ENCODE data around the gene CDK2AP2.
"Not testable (repeated sequence)": the region's sequence is repeated elsewhere in the genome, so short reads cannot be mapped to it uniquely, and the experiment has no call there.

Gene CDK2AP2

DNA sequence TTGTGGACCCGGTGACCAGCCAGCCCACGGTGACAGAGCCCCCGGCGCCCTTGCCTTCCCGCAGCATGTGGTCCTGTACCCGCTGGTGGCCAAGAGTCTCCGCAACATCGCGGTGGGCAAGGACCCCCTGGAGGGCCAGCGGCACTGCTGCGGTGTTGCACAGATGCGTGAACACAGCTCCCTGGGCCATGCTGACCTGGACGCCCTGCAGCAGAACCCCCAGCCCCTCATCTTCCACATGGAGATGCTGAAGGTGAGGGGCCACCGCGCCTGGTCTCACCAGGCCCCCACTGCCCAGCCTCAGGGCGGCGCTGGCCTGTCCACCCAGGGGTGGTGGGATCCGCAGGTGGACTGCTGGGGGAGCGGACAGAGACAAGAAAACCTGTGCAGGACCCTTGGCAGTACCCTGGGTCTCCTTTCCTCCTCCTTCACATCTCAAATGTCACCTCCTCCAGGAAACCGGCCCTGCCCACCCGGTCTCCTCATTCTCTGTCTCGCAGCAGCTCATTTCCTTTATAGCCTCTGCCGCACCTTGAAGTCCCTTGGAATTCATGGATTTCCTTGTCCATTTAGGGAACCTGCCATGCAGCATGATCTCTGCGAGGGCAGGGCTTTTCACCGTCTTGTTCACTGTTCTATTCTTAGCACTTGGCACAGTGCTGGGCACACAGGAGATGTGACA lies 18.6 kb downstream of the CDK2AP2 start:
- DNase-seq = no peak

DNA sequence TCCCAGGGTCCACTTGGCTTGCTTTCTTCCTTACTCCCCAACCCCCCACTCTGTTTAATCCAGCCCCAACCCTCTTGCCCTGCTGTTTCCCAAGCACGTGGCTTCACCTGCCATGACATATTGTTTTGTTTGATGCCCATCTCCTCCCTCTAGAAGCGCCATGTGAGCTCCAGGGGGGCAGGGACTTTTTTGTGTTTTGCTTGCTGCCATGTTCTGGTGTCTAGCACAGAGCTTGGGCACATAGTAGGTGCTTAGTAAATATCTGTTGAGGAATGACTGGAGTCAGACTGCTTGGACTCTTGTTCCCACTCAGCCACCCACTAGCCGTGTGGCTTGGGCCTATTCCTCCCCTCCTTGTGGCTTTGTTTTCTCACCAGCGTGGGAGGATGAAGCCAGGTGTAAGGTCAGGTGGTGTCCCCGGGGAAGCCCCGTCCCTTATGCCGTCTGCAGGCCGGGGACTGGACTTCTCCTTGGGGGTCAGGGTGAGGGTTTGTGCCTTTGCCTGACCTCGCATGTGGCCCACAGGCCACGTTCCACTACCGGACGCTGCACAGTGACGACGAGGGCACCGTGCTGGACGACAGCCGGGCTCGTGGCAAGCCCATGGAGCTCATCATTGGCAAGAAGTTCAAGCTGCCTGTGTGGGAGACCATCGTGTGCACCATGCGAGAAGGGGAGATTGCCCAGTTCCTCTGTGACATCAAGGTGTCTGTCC lies 21.3 kb downstream of the CDK2AP2 start:
- DNase-seq = no peak

DNA sequence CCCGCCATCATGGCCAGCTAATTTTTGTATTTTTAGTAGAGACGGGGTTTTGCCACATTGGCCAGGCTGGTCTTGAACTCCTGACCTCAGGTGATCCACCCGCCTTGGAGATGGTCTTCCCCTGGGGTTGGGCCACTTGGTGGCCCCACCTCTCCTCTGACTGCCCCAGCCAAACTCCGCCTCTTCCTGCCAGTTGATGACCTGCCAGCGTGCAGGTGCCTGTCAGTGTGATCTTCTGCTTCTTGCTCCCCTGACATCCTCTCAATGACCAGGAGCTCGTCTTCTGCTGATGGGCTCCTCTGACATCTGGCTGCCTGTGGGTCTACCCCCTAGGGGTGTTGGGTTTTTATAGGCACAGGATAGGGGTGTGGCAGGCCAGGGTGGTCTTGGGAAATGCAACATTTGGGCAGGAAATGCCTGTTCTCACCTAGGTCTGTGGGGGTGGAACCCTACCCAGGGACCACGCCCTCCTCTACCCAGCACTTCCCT lies 22.0 kb downstream of the CDK2AP2 start:
- DNase-seq = not testable (repeated sequence)

DNA sequence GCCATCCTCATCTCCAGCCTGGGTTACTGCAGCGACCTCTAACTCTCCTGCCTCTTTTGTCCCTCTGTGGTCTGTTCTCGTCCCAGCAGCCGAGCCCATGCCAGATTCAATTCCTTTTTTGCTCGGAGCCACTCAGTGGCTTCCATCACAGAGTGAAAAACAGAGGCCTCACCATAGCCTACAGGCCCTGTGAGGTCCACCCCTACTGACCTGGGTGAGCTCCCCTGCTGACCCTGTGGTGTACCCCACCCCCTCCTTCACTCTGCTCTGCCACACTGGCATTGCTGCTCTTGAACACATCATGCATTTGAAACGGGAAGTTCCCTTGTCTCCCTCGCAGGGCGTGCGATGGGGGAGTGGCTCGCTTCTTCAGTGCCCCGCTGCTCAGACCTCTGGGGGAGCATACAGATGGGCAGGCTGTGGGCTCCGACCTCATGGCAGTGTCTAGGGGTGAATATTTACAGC lies 23.1 kb downstream of the CDK2AP2 start:
- peak; percentile 39 for DNase-seq

DNA sequence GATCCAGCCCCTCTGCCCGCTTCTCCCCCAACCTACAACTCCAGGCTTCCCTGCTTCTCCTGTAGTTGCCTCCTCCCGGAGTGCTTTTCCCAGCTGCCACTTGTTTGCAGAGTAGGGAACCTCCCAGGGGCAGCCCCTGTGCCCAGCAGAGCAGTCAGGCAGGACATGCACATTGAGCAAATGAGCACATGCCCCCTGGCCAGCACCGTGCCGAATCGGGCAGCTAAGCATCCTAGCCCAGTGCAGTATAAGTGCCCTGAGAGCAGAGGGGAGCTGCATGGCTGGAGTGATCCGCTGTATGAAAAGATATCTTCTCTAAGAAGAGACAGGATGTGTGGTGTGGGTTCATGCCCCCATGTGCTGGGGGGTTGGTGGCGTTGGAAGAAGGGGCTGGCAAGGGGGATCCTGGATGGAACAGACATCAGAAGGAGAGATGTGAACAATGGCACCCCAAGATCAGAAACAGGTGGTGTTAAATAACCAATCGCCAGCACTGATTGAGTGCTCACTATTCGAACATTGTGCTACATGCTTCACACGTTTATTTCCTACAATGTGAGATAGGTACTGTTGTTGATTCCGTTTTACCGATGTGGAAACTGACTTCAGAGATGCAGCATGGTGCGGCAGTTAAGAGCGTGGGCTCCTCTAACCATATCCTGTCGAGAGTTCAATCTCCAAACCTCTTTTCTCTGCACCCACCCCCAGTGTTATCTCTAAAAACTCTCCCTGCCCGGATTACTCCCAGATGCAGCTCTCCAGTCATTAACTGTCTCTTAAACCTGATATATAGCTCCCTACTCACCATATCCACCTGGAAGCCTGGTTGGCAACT lies 23.9 kb downstream of the CDK2AP2 start:
- DNase-seq = no peak

DNA sequence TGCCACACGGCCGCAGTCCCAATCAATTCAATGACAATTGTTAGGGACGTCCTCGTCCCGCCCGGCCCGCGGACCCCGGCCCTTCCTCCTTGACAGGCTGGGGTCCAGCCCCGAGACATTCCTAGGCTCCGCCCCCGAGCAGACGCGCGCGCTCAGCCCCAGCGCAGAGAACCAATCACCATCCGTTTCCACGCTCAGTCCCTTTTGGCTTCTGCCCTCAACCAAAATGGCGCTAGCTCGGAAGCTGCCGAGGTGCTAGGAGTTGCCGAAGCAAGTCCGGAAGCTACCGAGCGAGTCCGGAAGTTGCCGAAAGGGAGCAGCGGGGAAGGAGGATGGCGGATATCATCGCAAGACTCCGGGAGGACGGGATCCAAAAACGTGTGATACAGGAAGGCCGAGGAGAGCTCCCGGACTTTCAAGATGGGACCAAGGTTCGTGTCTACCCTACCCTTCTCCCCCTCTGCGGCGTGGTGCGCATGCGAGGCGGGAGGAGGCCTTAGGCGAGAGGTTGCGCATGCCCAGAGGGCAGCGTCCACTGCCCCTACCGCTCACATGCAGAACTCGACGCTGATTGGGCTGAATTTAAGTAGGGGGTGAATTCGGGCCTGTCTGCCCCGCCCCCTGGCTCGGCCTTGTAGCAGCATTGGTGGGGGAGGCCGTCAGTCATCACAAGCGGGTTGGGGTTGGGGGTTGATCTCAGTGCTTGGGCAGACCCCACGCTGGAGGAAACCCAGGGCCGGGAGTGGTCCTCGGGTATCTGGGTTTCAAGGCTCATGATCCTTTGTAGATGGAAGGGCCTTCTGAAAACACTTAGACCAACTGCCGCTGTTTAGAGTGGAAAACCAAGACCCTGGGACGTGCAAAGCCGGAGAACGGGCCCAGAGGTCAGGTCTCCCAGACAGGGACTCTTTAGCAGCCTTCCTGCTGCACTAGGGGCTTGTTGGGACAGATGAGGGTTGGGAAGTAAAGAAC lies 24.8 kb downstream of the CDK2AP2 start, which contains the start of gene AIP:
Gene AIP, plus strand, starts transcription at position 200 of the 972 bp plus-strand sequence. Its CDS starts 133 bp downstream, at position 333.
- peak; percentile 92 for DNase-seq

DNA sequence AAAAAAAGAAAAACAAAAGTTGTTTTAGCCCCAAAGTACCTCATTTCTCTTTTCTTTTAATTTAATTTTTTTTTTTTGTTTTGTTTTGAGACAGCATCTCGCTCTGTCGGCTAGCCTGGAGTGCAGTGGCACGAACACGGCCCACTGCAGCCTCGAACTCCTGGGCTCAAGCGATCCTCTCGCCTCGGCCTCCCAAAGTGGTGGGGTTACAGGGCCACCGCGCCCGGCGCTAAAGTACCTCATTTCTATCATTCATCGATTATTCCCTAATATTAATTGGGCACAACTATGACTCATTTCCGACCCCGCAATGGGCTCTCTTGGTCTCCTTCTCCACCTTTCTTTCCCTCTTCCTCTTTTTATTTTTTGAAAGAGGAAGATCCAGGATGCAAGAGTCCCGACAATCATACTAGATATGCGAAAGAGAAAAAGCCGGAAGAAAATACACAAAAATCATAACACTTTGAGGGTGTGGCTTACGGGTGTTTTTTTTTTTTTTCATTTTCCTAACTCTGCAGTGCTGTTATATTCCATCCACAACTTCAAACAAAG lies 25.6 kb downstream of the CDK2AP2 start:
- DNase-seq = no peak

DNA sequence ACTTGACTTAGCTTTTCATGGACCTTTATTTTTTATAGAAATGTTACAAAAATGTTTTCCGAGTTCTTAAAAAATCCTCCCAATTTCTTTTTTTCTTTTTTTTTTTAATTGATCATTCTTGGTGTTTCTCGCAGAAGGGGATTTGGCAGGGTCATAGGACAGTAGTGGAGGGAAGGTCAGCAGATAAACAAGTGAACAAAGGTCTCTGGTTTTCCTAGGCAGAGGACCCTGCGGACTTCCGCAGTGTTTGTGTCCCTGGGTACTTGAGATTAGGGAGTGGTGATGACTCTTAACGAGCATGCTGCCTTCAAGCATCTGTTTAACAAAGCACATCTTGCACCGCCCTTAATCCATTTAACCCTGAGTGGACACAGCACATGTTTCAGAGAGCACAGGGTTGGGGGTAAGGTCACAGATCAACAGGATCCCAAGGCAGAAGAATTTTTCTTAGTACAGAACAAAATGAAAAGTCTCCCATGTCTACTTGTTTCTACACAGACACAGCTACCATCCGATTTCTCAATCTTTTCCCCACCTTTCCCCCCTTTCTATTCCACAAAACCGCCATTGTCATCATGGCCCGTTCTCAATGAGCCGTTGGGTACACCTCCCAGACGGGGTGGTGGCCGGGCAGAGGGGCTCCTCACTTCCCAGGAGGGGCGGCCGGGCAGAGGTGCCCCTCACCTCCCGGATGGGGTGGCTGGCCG lies 30.5 kb downstream of the CDK2AP2 start:
- DNase-seq = not testable (repeated sequence)

DNA sequence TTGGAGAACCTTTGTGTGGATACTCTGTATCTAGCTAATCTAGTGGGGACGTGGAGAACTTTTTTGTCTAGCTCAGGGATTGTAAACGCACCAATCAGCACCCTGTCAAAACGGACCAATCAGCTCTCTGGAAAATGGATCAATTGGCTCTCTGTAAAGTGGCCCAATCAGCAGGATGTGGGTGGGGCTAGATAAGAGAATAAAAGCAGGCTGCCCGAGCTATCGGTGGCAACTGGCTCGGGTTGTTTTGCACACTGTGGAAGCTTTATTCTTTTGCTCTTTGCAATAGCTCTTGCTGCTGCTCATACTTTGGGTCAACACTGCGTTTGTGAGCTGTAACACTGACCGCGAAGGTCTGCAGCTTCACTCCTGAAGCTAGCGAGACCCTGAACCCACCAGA lies 31.3 kb downstream of the CDK2AP2 start:
- DNase-seq = not testable (repeated sequence)

DNA sequence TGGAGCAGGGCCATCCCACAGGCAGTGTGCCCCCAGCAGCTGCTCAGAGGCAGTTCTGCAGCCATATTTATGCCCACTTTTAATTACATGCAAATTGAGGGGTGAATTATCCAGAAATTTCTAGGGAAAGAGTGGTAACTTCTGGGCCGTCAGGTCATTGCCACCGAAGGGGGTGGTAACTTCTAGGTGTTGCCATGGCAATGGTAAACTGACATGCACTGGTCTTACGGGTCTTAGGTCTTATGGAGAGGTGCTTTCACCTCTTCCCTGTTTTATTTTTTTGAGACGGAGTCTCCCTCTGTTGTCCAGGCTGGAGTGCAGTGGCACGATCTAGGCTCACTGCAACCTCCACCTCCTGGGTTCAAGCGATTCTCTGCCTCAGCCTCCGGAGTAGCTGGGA lies 35.1 kb downstream of the CDK2AP2 start:
- DNase-seq = no peak

DNA sequence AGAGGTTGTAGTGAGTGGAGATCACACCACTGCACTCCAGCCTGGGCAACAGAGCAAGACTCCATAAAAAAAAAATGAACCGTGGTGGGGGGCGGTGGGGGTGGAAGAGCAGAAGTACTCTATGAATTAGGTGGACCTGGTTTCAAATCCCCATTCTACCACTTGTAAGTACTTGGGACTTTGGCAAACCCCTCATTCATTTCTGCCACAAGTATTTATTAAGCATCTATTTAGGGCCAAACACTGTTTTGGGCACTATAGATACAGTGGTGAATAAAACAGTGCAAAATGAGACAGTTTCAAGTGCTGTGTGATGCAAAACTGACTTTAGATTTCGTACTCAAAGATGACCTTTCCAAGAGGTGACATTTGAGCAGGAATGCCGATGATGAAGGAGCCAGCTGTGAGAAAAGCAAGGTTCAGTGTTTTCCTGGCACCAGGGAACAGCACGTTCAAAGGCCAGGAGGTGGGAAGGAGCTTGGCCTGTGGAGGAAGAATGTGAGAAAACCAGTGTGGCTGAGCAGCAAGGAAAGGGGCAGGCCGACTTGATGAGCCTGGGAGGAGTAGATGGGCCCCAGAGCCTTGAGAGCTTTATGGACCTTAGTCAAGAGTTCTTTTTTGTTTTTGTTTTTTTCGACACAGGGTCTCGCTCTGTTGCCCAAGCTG lies 37.5 kb downstream of the CDK2AP2 start:
- DNase-seq = no peak

DNA sequence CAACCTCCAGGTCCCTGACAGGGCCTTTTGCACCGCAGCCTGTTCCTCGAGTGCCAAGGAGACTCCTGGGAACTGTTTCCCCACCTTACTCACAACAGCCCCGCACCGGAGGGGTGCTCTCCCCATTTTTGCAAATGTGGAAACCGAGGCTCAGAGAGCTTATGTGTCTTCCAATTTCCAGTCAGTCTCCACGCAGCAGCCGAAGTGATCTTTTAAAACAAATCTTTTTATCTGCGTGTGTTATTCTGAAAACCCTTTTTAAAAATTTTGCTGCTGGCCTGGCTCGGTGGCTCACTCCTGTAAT lies 38.5 kb downstream of the CDK2AP2 start:
- no peak for DNase-seq

DNA sequence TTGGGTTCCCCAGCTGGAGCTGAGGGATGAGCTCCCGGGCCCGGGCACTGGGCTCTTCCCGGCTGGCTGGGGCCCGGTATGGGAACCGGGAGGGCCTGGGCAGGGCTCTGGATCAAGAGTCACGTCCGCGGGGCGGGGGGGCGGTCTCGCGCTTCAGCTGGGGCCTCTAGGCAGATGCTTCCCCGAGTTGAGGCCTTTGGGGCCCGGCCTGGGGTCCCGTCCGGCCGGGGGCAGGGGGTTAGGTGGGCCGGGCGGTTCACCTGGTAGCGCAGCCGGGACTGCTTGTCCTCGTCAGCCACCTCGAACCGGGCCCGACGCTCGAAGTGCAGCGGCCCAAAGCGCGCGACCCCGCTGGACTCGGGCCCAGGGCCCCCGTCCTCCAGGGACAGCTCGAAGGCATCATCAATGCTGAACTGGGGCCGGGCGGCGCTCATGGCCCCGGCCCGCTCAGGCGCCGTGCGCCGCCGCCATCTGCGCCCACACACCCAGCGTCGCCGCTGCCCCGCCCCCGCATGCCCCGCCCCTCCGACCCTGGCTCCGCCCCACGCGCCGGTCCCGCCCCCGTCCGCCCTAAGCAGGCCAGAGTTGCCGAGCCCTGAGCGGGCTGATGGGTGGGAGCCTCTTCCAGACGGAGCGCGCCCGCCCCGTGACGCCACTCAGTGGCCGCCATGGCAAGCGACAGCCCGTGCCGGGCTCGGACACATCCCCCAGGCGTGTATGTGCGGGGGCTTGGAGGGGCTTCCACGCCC lies 39.0 kb downstream of the CDK2AP2 start, which contains the start of gene TMEM134:
Gene TMEM134, minus strand, starts transcription at position 493 of the 749 bp plus-strand sequence. Its CDS starts 59 bp downstream, at position 434.
- DNase-seq = peak; percentile 89

DNA sequence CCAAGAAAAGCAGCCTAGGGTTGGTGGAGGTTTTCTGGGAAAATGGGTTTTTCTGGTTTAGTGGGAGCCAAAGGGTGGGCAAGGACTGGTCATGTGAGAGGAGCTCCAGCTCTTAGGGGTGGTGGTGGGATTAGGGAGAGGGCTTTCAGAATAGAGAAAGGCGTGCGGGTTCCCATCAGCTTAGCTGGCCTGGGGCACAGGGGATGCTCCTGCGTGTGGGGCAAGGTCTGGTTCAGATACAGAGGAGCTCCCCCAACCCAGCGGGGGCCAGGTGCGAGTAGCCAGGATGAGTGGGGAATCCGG lies 39.6 kb downstream of the CDK2AP2 start:
- no peak for DNase-seq

DNA sequence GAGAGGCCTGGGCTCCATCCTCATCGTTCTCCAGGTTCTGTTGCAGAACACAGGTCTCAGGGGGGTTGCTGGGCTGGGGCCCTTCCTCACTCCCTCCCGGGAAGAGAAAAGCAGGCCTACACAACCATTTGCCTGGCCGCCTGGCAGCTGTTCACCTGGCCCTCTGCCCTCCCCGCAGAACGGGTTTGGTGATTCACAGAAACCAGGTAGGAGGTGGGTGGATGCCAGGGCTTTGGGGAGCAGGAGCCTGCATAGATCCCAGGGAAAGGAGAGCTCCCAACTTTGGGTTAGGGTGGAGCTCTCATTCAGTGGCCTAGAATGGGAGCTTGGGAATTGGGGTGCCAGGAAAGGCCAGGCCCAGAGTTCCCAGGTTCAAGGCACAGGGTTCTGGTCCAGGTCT lies 39.9 kb downstream of the CDK2AP2 start:
- no peak for DNase-seq

DNA sequence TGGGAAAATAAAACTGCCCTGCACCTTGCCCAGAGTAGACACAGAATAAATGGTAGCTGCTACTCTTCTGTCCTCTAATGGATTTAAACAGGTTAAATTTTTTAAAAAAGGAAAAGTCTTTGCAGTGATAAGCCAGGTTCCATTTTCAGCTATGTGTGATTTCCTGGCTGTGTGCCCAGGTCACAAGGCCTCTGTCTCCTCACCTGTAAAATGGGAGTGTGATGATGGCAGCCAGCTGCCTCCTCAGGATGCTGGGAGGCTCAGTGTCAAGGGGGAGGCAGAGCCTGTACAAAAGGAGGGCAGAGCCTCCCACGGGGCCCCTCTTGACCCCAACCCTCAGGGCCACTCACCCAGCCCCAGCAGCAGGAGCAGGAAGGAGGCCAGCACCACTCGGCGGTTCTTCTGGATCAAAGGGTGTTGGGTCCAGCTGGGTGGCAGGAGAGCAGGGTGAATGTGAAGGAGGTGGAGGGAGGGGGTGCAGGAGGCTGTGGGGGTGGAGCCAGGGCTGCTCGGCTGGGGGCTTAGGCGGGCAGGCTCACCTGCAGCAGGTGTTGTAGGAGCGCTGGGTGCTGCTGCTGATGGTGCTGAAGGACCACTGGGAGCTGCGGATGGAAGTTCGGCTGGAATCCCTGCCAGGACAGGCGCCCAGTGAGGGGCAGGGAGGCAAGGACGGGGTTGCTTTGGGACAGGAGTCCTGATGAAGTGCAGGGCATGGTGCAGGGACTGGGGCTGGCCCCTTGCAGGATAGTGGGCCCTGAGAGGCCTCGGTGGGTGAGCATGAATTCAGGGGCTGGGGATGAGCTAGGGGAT lies 40.8 kb downstream of the CDK2AP2 start:
- DNase-seq = no peak

DNA sequence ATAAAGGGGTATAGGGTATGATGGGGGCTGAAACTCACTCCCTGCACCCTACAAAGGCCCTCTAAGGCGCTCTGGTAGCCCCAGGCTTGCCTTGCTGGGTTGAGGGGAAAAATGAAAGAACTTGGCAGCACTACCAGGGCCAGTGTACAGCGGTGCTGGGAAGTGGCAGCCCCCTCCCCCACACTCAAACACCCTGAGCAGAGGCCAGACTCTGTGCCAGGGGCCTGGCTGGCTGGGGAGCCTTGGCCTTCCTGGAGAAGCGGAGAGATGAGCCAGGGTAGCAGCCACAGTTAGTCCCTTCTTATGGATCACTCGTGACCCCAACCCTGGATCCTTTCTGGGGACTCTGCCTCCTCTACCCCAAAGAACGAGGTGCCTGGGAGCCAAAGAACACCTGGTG lies 41.6 kb downstream of the CDK2AP2 start:
- no peak for DNase-seq

DNA sequence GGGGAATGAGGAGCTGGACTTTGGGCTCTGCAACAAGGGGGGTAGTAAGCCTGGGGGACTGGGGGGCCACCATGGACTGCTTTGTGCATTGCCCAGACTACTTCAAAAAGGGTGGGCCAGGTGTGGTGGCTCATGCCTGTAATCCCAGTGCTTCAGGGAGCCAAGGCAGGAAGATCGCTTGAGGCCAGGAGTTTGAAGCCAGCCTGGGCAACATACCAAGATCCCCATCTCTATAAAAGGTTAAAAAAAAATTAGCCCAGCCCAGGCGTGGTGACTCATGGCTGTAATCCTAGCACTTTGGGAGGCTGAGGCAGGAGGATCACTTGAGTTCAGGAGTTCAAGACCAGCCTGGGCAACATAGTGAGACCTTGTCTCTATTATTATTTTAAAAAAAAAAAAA lies 42.4 kb downstream of the CDK2AP2 start:
- DNase-seq = not testable (repeated sequence)

DNA sequence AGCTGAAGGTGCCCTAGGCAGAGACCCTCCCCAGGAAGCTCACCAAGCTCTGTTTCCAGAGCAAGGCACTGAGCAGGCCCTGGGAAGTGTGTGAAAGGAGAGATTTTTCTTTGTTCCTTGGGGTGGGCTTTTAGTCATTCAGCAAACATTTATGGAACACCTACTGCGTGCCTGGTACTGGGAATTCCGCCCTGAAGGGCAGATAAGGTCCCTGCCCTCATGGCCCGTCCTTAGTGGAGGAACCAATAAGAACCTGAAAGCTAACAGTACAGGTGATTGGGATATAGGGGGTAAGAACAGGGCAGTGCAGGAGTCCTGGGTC lies 42.8 kb downstream of the CDK2AP2 start:
- DNase-seq = no peak
